ENCODE data around the gene PTPRG.

DNA sequence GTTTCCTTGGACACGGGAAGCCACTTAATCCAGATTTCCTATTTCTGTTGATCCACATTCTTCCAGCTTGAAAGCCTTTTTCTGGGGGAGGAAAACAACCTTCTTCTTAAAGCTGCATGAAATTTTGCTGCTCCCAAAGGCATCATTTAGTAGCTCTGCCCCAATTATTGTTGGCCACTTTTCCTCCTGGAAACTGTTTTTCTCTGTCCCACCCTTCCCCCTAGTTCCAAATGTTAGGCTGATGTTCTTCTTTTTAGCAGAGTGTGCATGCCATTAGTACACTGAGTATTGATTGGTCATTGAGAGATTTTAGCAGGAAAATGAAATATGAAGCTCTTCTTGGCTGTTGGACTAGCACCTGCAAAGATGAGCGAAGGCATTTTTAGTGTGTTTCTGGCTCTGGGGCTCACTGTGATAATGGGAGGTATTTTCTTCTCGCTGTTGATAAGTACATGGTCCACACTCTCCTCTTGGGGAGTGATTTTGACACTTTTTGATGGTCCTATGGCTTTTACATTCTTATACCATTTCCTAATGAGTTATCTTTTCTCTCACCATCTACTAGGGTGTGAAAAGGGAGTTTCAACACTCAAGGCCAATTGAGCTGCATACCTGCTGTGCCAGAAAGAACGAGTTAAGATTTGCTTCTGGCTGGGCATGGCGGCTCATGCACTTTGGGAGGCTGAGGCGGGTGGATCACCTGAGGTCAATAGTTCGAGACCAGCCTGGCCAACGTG is 200.5 kb downstream of the PTPRG start:
- TF ChIP-seq POLR2AphosphoS5 (IDR thresholded peaks at IDR 0.05; ENCODE audit: insufficient read depth, low read depth, low read length) (no peak), MYC (IDR thresholded peaks at IDR 0.05; ENCODE audit: low read depth, low read length) (no peak), POLR2A (IDR thresholded peaks at IDR 0.05; ENCODE audit: low read depth, low read length) (no peak), EZH2 (IDR thresholded peaks at IDR 0.05; ENCODE audit: borderline replicate concordance, low read depth, low read length, severe bottlenecking) (no peak), GATA2 (IDR thresholded peaks at IDR 0.05; ENCODE audit: insufficient read depth, insufficient read length, low read depth, low read length) (no peak), FOS (IDR thresholded peaks at IDR 0.05; ENCODE audit: borderline replicate concordance, insufficient read depth, low read length) (no peak)
- TF ChIP-seq, protein P1, sequence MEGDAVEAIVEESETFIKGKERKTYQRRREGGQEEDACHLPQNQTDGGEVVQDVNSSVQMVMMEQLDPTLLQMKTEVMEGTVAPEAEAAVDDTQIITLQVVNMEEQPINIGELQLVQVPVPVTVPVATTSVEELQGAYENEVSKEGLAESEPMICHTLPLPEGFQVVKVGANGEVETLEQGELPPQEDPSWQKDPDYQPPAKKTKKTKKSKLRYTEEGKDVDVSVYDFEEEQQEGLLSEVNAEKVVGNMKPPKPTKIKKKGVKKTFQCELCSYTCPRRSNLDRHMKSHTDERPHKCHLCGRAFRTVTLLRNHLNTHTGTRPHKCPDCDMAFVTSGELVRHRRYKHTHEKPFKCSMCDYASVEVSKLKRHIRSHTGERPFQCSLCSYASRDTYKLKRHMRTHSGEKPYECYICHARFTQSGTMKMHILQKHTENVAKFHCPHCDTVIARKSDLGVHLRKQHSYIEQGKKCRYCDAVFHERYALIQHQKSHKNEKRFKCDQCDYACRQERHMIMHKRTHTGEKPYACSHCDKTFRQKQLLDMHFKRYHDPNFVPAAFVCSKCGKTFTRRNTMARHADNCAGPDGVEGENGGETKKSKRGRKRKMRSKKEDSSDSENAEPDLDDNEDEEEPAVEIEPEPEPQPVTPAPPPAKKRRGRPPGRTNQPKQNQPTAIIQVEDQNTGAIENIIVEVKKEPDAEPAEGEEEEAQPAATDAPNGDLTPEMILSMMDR (IDR thresholded peaks at IDR 0.05; ENCODE audit: extremely low read depth in 1 of 2, insufficient read depth in 1 of 2, low read depth in 1 of 2, low read length in 2 of 2): no peak
- TF ChIP-seq, protein P2, sequence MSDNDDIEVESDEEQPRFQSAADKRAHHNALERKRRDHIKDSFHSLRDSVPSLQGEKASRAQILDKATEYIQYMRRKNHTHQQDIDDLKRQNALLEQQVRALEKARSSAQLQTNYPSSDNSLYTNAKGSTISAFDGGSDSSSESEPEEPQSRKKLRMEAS (IDR thresholded peaks at IDR 0.05; ENCODE audit: insufficient read depth, insufficient read length): no peak
